HG03469 (cell line): Measurements from ENCODE around the gene ICA1.
"Not testable (repeated sequence)": the region's sequence is repeated elsewhere in the genome, so short reads cannot be mapped to it uniquely, and the experiment has no call there.

Experiments used
- ATAC-seq: cut with Tn5 transposase; IDR thresholded peaks from one replicate; pipeline ENCODE4 v1.9.1; 2021; ENCODE audit warnings: mild to moderate bottlenecking, moderate library complexity, moderate number of reproducible peaks; ENCODE audit not compliant: unreplicated experiment

The ICA1 gene

DNA sequence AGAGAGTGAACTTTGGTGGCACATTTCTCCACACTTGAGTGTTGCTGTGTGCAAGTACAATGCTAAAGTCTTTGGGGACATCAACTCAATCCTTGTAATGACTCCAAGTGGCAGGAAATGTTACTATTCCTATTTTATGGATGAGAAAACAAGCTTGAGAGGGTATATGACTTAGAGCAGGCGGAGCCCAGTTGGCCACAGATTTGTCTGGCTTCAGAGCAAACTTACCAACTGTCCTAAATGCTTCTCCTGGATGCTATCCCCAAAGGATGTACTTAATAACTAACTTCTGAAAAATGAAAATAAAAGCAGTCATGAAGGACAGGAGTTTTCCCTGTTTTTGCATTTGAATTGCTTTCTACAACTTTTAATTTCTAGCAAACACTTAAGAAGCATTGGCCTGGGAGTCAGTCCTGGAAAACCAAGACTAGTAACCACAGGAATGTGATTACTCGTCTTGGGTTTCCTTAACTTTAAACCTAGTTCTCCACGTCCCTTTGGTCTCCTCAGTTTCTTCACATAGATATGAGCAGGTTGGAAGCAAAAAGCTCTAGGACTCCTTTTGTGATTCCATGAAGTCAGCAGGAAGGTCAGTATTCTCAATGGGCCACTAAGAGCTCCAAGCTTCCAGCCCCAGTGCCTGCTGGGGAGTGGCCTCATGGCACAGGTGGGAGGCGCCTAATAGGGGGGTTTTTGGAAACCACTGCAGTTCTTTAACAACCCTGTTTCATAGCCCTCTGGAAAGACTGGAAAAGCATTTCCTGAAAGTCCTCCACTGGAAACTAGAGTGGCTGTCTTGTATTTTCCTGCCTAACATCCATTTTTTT is 152.6 kb downstream of the ICA1 start:
- no peak for ATAC-seq

- ATAC-seq: no peak
These were observed 156.4 kb downstream of the ICA1 start for GRCh38 chr7:8105449-8106095.

- no peak for ATAC-seq
These were observed 158.7 kb downstream of the ICA1 start for GRCh38 chr7:8103282-8103681.

- not testable (repeated sequence) for ATAC-seq
These were observed 160.7 kb downstream of the ICA1 start for GRCh38 chr7:8101292-8101691.

GRCh38 chr7:8094164-8095140 is 167.5 kb downstream of the ICA1 start:
- ATAC-seq: no peak

- ATAC-seq: no peak
These were observed 169.8 kb downstream of the ICA1 start for GRCh38 chr7:8092140-8092539.

DNA sequence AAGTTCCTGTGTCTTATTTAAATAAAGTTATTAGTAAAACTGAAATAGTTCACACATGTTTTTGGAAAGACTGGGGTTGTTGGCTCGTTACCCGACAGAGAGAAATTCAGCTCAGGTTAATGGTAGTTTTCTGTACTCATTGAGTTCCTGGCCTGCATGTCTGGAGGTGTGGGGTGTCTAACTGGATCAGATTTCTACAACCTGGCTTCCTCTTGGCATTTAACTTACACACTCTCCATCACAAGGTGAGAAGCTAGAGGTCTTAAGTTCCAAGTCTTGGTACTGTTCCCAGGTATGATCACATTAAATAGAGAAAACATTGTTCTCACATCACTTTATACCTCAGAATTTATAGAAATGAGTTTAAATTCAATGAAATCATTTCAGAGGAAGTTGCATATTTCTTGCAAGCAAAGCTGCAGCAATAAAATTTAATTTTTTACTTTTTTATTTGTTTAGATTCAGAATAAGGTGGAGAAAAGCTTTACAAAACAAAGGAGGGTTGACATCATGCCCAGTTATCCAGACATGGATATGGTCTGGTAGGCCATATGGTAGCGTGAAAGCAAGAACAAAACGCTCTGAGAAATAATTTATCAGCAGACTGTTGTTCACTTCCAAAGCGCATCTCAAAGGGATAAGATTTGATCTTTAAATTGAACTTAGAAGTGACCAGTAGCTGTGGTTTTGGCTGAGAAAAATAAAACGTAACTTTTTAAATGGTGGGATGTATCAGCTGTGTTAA is 172.8 kb downstream of the ICA1 start:
- ATAC-seq: no peak

DNA sequence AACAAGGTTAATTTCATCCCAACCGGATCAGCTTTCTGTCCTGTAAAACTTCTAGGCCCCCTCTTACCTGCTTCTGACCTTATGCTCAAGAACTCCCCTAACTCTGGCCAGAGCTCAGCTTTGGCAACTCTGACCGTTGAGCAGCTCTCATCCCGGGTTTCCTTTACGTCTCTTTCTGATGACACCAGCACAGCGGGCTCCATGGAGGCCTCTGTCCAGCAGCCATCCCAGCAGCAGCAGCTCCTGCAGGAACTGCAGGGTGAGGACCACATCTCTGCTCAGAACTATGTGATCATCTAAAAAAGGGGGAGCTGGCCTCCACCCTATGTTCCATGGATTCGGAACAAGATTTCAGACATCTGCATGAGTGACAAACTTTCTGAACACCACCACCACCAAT is 175.7 kb downstream of the ICA1 start:
- ATAC-seq: no peak

DNA sequence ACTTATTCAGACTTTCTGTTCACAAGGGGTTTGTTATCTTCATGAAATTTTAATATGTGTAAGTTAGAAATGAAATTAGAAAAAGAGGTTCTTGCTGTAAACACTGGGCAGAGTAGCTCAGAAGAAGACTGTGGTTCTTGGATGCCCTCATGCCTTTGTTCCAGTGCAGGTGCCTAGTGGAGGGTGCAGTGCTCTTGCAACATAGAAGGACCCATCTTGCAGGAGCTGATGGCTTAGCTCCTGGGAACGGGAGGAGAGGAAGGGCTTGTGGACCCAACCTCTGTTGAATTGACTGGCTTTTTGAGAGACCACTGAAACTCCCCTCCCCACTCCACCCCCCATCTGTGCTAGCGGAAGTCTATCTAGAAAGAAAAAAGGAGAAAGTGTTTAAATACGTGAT is 176.5 kb downstream of the ICA1 start:
- ATAC-seq: no peak

DNA sequence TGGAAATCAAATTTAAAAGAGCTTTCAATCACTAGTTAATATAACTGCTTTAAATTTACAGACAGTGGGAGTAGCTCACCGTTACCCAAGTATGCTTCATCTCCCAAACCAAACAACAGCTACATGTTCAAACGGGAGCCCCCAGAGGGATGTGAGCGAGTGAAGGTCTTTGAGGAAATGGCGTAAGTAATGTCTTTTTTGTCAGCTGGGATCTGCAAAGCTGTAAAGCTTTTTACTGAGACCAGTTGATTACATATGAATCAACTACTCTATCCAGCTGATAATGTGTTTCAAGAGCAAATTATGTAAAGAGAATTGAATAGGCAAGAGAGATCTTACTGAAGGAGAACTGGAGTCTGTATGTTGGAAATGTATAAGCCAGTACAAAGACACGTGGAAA is 177.1 kb downstream of the ICA1 start:
- no peak for ATAC-seq

GRCh38 chr7:8082762-8083161 is 179.2 kb downstream of the ICA1 start:
- ATAC-seq: no peak

DNA sequence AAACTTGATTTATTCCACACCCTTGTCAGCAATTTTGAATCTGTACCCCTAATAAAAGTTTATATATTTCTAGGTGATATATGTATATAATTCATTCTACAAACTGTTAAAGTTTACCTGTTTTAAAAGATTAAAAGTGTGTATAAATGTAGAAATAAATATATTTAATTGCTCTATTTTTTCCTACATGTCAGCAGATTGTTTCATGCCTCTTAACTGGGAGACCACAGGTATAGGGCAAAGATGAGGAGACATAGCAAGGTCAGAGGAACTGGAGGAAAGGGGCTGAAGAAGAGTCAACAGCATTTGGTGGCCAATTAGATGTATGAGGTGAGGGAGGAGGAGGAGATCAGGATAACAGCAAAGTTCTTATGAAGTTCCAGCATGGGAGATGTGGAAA is 183.5 kb downstream of the ICA1 start:
- no peak for ATAC-seq

- no peak for ATAC-seq
These were observed 191.4 kb downstream of the ICA1 start for GRCh38 chr7:8070451-8071180.

DNA sequence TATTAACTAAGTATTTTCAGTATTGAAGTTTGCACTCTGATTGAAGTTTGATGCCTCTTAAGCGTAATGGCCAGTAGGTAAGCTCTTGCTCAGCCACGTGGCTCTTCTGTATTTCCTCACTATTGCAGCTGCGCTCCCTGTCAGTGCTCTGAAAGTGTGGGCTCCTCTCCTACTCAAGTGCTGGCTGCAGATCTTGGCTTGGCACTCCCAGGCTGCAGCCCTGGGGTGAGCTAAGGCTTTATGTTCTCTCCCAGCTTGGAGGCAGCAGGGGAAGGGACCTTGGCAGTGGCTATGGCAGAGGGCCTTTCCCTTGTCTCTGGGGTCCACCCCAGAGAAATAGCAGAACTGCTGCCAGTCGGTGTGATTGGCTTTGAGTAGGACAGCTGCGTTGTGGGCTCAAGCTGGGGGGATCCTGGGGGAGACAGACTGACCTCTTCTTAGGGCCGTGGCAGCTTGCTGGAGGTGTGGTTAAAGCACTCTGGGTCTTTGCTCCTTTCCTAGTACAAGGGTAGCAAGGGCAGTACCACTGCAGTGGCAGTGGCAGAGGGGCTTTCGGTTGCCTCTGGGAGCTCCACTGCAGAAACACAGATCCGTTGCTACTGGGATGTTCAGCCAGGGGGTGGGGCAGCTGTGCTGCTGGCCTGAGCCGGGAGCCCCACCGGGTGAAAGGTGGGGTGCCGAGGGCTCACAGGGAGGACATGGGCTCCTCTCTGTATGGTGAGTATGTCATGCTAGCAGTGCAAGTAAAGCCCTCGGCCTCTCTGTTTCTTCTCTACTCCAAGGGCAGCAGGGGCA is 192.9 kb downstream of the ICA1 start:
- ATAC-seq: no peak

DNA sequence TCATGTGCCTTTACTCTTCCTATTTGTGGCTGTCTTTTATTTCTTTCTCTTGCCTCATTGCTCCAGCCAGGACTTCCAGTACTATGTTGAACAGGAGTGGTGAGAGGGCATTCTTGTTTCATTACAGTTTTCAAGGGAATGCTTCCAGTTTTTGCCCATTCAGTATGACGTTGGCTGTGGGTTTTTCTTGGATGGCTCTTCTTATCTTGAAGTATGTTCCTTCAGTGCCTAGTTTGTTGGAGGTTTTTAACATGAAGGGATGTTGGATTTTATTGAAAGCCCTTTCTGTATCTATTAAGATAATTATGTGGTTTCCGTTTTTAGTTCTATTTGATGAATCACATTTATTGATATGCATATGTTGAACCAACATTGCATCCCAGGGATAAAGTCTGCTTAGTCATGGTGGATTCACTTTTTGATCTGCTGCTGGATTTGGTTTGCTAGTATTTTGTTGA is 196.6 kb downstream of the ICA1 start:
- no peak for ATAC-seq

DNA sequence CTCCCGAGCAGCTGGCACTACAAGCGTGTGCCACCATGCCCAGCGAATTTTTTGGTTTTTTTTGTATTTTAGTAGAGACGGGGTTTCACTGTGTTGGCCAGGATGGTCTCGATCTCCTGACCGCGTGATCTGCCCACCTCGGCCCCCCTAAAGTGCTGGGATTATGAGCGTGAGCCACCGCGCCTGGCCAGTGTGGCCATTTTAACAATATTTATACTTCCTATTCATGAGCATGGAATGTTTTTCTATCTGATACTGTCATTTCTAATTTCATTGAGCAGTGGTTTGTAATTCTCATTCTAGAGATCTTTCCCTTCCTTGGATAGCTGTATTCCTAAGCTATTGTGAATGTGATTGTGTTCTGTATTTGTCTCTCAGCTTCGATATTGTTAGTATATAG is 197.1 kb downstream of the ICA1 start:
- ATAC-seq: no peak

DNA sequence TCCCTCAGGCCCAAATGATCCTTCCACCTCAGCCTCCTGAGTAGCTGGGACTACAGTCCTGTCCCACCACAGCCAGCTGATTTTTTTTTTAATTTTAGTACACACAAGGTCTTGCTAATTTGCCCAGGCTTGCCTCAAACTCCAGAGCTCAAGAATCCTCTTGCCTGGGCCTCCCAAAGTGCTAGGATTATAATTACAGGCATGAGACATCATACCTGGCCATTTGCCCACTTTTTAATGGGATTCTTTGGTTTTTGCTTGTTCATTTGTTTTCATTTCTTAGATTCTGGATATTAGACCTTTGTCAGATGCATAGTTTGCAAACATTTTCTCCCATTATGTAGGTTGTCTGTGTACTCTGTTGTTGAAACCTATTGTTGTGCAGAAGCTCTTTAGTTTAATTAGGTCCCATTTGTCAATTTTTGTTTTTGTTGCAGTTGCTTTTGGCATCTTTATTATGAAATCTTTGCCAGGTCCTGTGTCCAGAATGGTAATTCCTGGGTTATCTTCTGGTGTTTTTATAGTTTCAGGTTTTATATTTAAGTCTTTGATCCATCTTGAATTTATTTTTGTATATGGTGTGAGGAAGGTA is 198.2 kb downstream of the ICA1 start:
- ATAC-seq: no peak

DNA sequence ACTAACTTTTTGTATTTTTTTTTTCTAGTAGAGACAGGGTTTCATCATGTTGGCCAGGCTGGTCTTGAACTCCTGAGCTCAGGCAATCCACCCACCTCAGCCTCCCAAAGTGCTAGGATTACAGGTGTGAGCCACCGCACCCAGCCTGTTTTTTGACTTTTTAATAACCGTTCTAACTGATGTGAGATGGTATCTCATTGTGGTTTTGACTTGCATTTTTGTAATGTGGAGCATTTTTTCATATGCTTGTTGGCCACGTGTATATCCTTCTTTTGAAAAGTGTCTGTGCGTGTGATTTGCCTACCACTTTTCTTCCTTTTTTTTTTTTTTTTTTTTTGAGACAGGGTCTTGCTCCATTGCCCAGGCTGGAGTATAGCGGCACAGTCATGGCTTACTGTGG is 198.7 kb downstream of the ICA1 start:
- not testable (repeated sequence) for ATAC-seq
